Mesenchymal stem cell (in vitro differentiated cells and primary cell): ENCODE results near the gene AQP2.

Source experiments
- DNase-seq: peaks from one replicate; pipeline ENCODE4 v3.0.0-alpha.2; 2013
- H2AFZ ChIP-seq: one replicate; pipeline ENCODE4 v1.6.1; 2013; ENCODE audit warnings: low read depth, mild to moderate bottlenecking, control low read depth, inconsistent platforms, low read length, moderate library complexity
- H2AK5ac ChIP-seq: 2 replicates; pipeline ENCODE4 v1.6.1; 2013; ENCODE audit warnings: low read length, moderate library complexity, mild to moderate bottlenecking, inconsistent platforms; ENCODE audit not compliant: severe bottlenecking
- H2BK120ac ChIP-seq: one replicate; pipeline ENCODE4 v1.6.1; 2013; ENCODE audit warnings: low read depth, mild to moderate bottlenecking, inconsistent platforms, low read length, moderate library complexity
- H2BK12ac ChIP-seq, 2 experiments: one replicate each; pipeline ENCODE4 v1.6.1; 2013; ENCODE audit warnings: inconsistent platforms in 2 of 2, low read length in 2 of 2, mild to moderate bottlenecking in 2 of 2, moderate library complexity in 2 of 2, control low read depth in 1 of 2
- H2BK15ac ChIP-seq: one replicate; pipeline ENCODE4 v1.6.1; 2013; ENCODE audit warnings: mild to moderate bottlenecking, low read depth, inconsistent platforms; ENCODE audit not compliant: poor library complexity, severe bottlenecking
- H2BK5ac ChIP-seq: 2 replicates; pipeline ENCODE4 v1.6.1; 2013; ENCODE audit warnings: low read depth, mild to moderate bottlenecking, low read length, control low read depth, inconsistent platforms; ENCODE audit not compliant: poor library complexity, severe bottlenecking
- H3K14ac ChIP-seq, 2 experiments: one replicate each; pipeline ENCODE4 v1.6.1; 2013; ENCODE audit warnings: inconsistent platforms in 2 of 2, low read length in 2 of 2, control low read depth in 1 of 2, mild to moderate bottlenecking in 1 of 2, moderate library complexity in 1 of 2
- H3K18ac ChIP-seq, 2 experiments: one replicate each; pipeline ENCODE4 v1.6.1; 2013; ENCODE audit warnings: inconsistent platforms in 2 of 2, low read length in 2 of 2, control low read depth in 1 of 2, low read depth in 1 of 2, mild to moderate bottlenecking in 1 of 2
- H3K23ac ChIP-seq, 2 experiments: one replicate each; pipeline ENCODE4 v1.6.1; 2013; ENCODE audit warnings: inconsistent platforms in 2 of 2, low read length in 2 of 2, mild to moderate bottlenecking in 2 of 2, moderate library complexity in 2 of 2, control low read depth in 1 of 2
- H3K27ac ChIP-seq: 2 replicates; pipeline ENCODE4 v1.5.1; 2013; ENCODE audit warnings: mild to moderate bottlenecking, moderate library complexity, low read length, control low read depth, inconsistent platforms; ENCODE audit not compliant: poor library complexity, severe bottlenecking
- H3K27me3 ChIP-seq, 2 experiments: 2 replicates each; pipeline versions ENCODE4 v1.6.1 to v1.7.0; 2013; ENCODE audit warnings: low read length in 2 of 2, mild to moderate bottlenecking in 2 of 2, moderate library complexity in 2 of 2, control low read depth in 1 of 2, inconsistent platforms in 1 of 2; ENCODE audit not compliant: control insufficient read depth in 1 of 2, insufficient read depth in 1 of 2
- H3K36me3 ChIP-seq, 2 experiments: 2 replicates each; pipeline versions ENCODE4 v1.6.1 to v1.7.0; 2013; ENCODE audit warnings: low read length in 2 of 2, control low read depth in 1 of 2, inconsistent platforms in 1 of 2, low read depth in 1 of 2, mild to moderate bottlenecking in 1 of 2; ENCODE audit not compliant: insufficient read depth in 2 of 2, control insufficient read depth in 1 of 2
- H3K4ac ChIP-seq, 2 experiments: one replicate each; pipeline ENCODE4 v1.6.1; 2013; ENCODE audit warnings: inconsistent platforms in 2 of 2, low read length in 2 of 2, mild to moderate bottlenecking in 2 of 2, moderate library complexity in 2 of 2, control low read depth in 1 of 2, low read depth in 1 of 2
- H3K4me1 ChIP-seq: 2 replicates; pipeline ENCODE4 v1.6.1; 2013; ENCODE audit warnings: low read depth, low read length, control low read depth; ENCODE audit not compliant: control insufficient read depth, insufficient read depth
- H3K4me2 ChIP-seq: 2 replicates; pipeline ENCODE4 v1.6.1; 2013; ENCODE audit warnings: low read length, mild to moderate bottlenecking, inconsistent platforms; ENCODE audit not compliant: poor library complexity, severe bottlenecking
- H3K4me3 ChIP-seq, 2 experiments: 2 replicates each; pipeline versions ENCODE4 v1.5.1 to v1.7.0; 2013; ENCODE audit warnings: low read length in 2 of 2, mild to moderate bottlenecking in 2 of 2, control low read depth in 1 of 2, low read depth in 1 of 2; ENCODE audit not compliant: insufficient read depth in 1 of 2
- H3K79me1 ChIP-seq: replicated peaks from 2 replicates; pipeline ENCODE4 v1.6.1; 2013; ENCODE audit warnings: mild to moderate bottlenecking, control low read depth, low read length, inconsistent platforms; ENCODE audit not compliant: poor library complexity, severe bottlenecking
- H3K9ac ChIP-seq: 2 replicates; pipeline ENCODE4 v1.7.0; 2013; ENCODE audit warnings: mild to moderate bottlenecking, low read length, moderate library complexity
- H3K9me3 ChIP-seq: 2 replicates; pipeline ENCODE4 v1.7.0; 2013; ENCODE audit warnings: mild to moderate bottlenecking, low read length; ENCODE audit not compliant: control insufficient read depth
- H4K8ac ChIP-seq: one replicate; pipeline ENCODE4 v1.6.1; 2013; ENCODE audit warnings: inconsistent platforms, mild to moderate bottlenecking, low read length, moderate library complexity
- H4K91ac ChIP-seq: one replicate; pipeline ENCODE4 v1.6.1; 2013; ENCODE audit warnings: mild to moderate bottlenecking, low read length, inconsistent platforms
- WGBS: methylation state at CpG from one replicate; pipeline ENCODE4 v1.1.7; 2013; ENCODE audit warnings: mixed read lengths; 5-methylcytosine and 5-hydroxymethylcytosine counted together

AQP2 gene

DNA sequence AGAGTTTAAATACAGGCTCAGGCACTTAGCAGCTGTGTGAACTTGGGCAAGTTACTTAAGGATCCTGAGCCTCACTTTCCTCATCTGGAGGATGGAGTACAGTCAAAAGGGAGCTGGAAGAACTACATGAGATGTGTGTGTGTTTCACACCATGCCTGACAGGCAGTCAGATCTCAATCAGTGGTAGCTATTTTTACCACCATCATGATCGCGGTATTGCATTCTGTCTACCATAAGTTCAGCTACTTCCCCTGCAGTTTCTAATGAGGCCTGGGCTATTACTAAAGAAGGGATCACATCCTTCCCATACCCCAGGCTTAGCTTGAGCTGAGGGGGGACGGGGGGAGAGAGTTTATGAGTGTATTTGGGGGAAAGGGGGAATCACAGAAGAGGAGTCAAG is 29.3 kb downstream of the AQP2 start:
- Histone ChIP-seq H3K4me1 (peaks cover 25% of the 10 kb centered on the region), H3K4ac (no peak overlapping the region), H3K4me3 (no peak overlapping the region), H3K14ac (no peak overlapping the region), H3K27me3 (peaks cover 0 to 8% of the 10 kb centered on the region in 2 experiments), H2BK12ac (no peak overlapping the region), H4K91ac (no peak overlapping the region), H4K8ac (no peak overlapping the region), H2AFZ (no peak overlapping the region), H3K9me3 (no peaks in the 10 kb centered on the region), H2AK5ac (no peak overlapping the region), H2BK5ac (no peak overlapping the region), H3K9ac (no peak overlapping the region), H2BK15ac (no peak overlapping the region), H3K23ac (no peak overlapping the region), H2BK120ac (no peak overlapping the region), H3K27ac (no peak overlapping the region), H3K79me1 (no peaks in the 10 kb centered on the region), H3K4me2 (no peak overlapping the region), H3K18ac (no peak overlapping the region), H3K36me3 (no peaks in the 10 kb centered on the region)
- no peak for DNase-seq
- WGBS: 100% methylated on average over 2 of the region's 3 CpGs

GRCh38 chr12:49980501-49981349 is 30.2 kb downstream of the AQP2 start:
- peak overlapping the region; percentile 72 for H3K27ac ChIP-seq
- no peak overlapping the region for H2AFZ ChIP-seq
- peaks cover 27% of the 10 kb centered on the region for H3K4me1 ChIP-seq
- no peak for DNase-seq
- no peak overlapping the region for H2BK5ac ChIP-seq
- H2BK12ac ChIP-seq: no peak overlapping the region
- no peak overlapping the region for H3K23ac ChIP-seq
- peaks cover 0 to 5% of the 10 kb centered on the region in 2 experiments for H3K27me3 ChIP-seq
- no peak overlapping the region for H3K14ac ChIP-seq
- peak overlapping the region; percentile 0 for H2BK15ac ChIP-seq
- no peak overlapping the region for H3K4me2 ChIP-seq
- no peak overlapping the region for H4K8ac ChIP-seq
- no peak overlapping the region for H3K4me3 ChIP-seq
- H3K36me3 ChIP-seq: no peaks in the 10 kb centered on the region
- H2AK5ac ChIP-seq: peak overlapping the region; percentile 72
- H3K9me3 ChIP-seq: no peaks in the 10 kb centered on the region
- 70% methylated on average over 10 of the region's 10 CpGs for WGBS
- H3K4ac ChIP-seq: no peak overlapping the region
- no peak overlapping the region for H3K18ac ChIP-seq
- H2BK120ac ChIP-seq: no peak overlapping the region
- H4K91ac ChIP-seq: no peak overlapping the region
- no peaks in the 10 kb centered on the region for H3K79me1 ChIP-seq
- H3K9ac ChIP-seq: no peak overlapping the region

DNA sequence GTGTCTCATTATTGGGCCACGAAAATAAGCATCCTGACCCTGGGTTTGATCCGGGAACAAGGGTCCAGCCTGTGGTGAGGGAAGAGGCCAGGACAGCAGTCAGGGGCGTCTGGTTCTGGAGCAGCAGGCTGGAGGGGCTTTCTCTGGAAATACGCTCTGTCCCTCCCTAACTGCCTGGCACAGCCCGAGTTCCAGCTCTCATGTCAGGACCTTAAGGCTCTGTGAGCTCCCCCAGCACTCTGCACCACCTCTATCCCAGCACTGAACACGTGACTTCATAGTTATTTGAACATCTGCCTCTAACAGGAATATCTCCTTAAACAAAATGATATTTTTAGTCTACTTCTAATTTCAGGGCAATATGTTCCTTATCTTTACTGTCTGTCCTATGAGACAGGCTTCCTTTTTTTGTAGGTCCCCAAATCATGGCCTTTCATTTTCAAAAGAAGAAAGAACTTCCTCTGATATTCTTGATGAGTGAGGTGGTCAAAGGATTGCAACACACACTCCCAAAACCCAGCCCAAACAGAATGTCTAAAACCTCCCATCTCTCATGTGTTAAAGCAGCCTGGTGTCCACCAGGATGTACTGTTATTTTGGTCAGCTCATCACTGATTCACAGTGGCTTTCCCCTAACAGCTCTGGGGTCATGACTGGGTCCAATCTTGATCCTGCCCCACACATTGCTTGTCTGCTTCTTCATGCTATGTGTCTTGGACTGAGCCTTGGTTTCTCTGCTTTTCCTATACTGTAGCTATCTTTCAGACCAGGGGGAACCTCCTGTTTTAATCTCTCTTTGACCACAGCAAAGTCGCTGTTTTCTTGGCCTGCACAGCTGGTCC is 31.9 kb downstream of the AQP2 start:
- H3K36me3 ChIP-seq: no peaks in the 10 kb centered on the region
- H2BK12ac ChIP-seq: peak overlapping the region in 1 of 2 experiments; percentile 37
- WGBS: 98% methylated on average over 7 of the region's 7 CpGs
- peak overlapping the region; percentile 34 for H2AK5ac ChIP-seq
- H3K9me3 ChIP-seq: no peaks in the 10 kb centered on the region
- H3K4ac ChIP-seq: no peak overlapping the region
- H3K23ac ChIP-seq: no peak overlapping the region
- H4K8ac ChIP-seq: no peak overlapping the region
- no peak overlapping the region for H4K91ac ChIP-seq
- no peak overlapping the region for H3K4me2 ChIP-seq
- no peak overlapping the region for H3K14ac ChIP-seq
- no peaks in the 10 kb centered on the region for H3K27me3 ChIP-seq
- no peak overlapping the region for H2BK15ac ChIP-seq
- no peak overlapping the region for H2AFZ ChIP-seq
- H3K4me3 ChIP-seq: no peak overlapping the region
- no peak overlapping the region for H3K9ac ChIP-seq
- peaks cover 29% of the 10 kb centered on the region for H3K4me1 ChIP-seq
- H2BK5ac ChIP-seq: peak overlapping the region; percentile 2
- no peak for DNase-seq
- H2BK120ac ChIP-seq: no peak overlapping the region
- no peak overlapping the region for H3K18ac ChIP-seq
- no peaks in the 10 kb centered on the region for H3K79me1 ChIP-seq
- peak overlapping the region; percentile 72 for H3K27ac ChIP-seq

GRCh38 chr12:49983892-49984291 is 33.4 kb downstream of the AQP2 start:
- peak overlapping the region; percentile 28 to 90 for H3K18ac ChIP-seq
- H2AK5ac ChIP-seq: peak overlapping the region; percentile 94
- no peaks in the 10 kb centered on the region for H3K9me3 ChIP-seq
- no peak overlapping the region for H4K91ac ChIP-seq
- peak overlapping the region in 1 of 2 experiments; percentile 90 for H3K4ac ChIP-seq
- peaks cover 0 to 4% of the 10 kb centered on the region in 2 experiments for H3K36me3 ChIP-seq
- no peak overlapping the region for H2BK15ac ChIP-seq
- no peak overlapping the region for H3K14ac ChIP-seq
- WGBS: under 1% methylated on average over 8 of the region's 8 CpGs
- peaks cover 29% of the 10 kb centered on the region for H3K4me1 ChIP-seq
- peak overlapping the region in 1 of 2 experiments; percentile 45 for H3K4me3 ChIP-seq
- peak overlapping the region; percentile 79 for H2BK5ac ChIP-seq
- H3K27ac ChIP-seq: peak overlapping the region; percentile 93
- peak overlapping the region; percentile 38 for H3K4me2 ChIP-seq
- H4K8ac ChIP-seq: peak overlapping the region; percentile 66
- no peak overlapping the region for H2BK12ac ChIP-seq
- no peaks in the 10 kb centered on the region for H3K27me3 ChIP-seq
- H2AFZ ChIP-seq: peak overlapping the region; percentile 74
- no peak overlapping the region for H2BK120ac ChIP-seq
- H3K79me1 ChIP-seq: no peaks in the 10 kb centered on the region
- peak; percentile 92 for DNase-seq
- H3K9ac ChIP-seq: peak overlapping the region; percentile 64
- no peak overlapping the region for H3K23ac ChIP-seq
